GM18867 (cell line): ENCODE data around the gene MINAR1.

Experiments
- ATAC-seq: cut with Tn5 transposase; IDR thresholded peaks from one replicate; pipeline ENCODE4 v1.9.1; 2021; ENCODE audit warnings: mild to moderate bottlenecking, moderate library complexity; ENCODE audit not compliant: unreplicated experiment

Gene MINAR1

DNA sequence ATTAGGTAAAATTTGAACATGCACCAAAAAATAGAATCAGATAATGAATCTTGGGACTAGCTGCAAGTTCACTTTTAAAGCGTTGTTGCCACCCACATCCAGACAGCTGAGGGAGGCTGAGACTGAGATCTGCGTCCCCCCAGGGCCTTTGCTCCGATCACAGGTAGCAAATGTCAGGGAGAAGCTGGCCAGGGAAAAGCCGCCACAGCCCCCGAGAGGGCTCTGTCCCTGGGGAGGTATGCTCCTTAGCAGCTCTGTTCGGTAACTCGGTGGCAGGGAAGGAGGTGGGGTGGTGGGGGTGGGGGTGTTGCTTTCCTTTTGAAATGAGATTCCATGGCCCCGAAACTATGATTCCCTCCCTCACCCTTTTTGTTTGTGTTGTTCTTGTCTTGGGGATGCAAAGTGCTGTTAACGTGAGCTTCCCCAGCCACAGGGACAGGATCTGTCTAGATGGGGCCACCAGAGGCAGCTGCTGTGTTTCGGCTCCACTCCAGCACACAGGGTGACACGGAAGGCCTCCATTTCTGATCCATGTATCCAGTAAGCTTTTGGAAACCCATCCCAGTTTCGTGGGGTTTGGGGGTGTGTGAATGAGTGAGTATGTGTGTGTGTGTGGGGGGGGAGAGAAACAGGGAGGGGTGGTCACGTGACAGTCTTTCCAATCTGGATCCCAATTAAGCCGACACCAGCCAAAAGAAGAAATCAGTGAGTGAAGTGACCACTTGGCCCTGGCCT lies 1.1 kb upstream of the MINAR1 start:
- no peak for ATAC-seq

- no peak for ATAC-seq
Observed at GRCh38 chr15:79432345-79433275, 474 bp downstream of the MINAR1 start.

DNA sequence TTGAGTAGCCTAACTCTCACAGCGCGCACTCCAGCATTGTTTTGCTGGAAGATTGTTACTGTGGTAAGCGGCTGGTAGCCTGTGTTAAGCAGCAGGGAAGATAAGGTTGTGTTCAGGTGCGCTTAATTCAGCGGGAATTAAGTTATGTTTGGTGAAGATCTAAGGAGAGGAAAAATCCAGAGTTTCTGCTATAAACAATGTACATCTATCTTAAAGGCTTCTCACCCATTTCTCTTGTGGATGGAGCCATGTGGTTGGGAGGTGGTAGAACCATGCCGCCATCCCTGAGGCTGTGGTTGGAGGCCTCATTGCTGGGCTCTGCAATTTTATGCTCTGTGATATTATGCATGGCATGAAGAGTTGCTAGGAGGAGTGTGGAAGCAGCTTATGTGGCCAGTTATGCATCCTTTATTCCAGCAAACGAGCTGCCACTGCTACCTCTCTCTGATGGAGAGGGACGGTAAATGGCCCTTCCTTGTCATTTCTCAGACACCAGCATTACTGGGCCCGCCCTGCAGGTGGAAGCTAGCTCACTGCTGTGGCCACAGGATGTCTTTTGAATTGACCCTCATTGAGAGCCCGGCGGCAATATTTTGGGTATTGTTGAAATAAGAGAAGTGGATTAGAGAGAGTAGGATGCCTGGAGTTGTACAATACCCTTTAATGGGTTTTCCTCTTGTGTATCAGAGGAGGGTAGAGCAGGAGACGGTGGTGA lies 1.3 kb downstream of the MINAR1 start:
- no peak for ATAC-seq

DNA sequence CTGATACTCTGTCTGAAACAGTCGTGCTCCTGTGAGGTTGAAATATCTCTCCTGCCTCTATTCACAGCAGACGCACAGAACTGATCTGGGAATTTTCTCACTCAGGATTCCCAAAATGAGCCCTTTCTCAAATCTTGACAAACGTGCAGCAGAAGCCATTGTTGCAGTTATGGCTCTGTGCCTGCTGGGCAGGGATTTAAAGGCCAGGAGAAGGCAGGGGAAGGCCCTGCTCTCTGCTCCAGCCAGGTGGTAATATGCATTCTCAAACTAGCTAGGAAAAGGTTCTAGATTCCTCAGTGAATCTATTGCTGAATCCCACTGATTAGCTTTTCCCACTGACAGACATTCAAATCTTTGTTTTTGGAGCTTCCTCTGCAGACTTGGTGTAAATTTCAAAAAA lies 2.2 kb downstream of the MINAR1 start:
- no peak for ATAC-seq

- no peak for ATAC-seq
Observed at GRCh38 chr15:79436037-79436780, 4.1 kb downstream of the MINAR1 start.

- ATAC-seq = no peak
Observed at GRCh38 chr15:79437275-79438000, 5.3 kb downstream of the MINAR1 start.

DNA sequence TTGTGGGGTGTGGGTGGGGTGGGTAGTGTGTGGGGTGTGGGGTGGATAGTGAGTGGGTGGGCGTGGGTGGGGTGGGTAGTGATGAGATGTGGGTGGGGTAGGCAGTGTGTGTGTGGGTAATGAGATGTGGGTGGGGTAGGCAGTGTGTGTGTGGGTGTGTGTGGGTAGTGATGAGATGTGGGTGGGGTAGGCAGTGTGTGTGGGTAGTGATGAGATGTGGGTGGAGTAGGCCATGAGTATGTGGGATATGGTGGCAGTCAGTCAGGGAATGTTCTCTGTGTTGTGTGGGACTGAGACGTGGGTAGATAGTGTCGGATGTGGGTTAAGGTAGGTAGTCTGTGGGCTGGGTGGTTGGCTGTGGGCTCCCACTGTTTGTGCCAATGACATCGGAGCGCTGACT lies 7.1 kb downstream of the MINAR1 start:
- ATAC-seq = no peak

DNA sequence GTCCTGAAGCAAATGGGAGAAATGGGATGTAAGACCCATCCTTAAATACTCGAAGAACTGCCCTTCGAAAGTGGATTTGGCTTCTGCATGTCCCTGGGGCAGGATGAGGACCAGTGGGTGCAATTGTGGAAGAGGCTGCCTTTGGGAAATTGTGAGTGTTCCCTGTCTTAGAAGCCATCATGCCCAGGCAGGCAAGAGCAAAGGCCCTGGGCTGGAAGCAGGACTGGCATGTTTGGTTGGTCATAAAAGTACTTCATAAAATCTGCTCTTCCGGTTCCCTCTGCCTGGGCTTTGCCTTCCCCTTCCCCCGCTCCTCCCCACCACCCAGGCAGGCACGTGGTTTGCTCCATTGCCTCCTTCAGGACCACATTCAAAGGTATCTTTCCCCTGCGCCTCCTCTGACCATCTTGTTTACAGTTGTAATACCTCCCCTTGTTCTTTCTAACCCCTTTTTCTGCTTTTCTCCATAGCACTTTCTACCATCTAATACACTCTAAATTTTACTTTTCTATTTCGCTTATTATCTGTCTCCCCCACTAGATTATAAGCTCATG lies 8.3 kb downstream of the MINAR1 start:
- no peak for ATAC-seq

DNA sequence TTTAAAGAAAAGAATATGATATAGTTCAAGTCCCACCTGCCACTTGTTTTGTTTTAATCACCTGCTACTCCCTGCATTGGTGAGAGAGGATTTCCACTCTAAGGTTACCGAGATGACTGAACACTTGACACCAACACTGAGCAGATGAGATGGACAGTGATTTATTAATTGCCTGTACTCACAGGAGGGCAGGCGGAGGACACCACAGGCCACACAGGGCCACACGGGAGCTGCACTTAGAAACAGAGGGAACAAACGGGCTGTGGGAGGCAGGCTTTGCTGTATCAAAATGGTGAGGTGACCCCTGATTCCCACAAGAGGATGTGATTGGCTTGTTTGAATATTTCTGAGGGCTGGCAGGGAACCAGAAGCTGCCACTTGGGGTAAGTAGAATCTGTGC lies 10.8 kb downstream of the MINAR1 start:
- ATAC-seq = no peak

GRCh38 chr15:79447060-79447459 lies 14.9 kb downstream of the MINAR1 start:
- ATAC-seq = no peak

DNA sequence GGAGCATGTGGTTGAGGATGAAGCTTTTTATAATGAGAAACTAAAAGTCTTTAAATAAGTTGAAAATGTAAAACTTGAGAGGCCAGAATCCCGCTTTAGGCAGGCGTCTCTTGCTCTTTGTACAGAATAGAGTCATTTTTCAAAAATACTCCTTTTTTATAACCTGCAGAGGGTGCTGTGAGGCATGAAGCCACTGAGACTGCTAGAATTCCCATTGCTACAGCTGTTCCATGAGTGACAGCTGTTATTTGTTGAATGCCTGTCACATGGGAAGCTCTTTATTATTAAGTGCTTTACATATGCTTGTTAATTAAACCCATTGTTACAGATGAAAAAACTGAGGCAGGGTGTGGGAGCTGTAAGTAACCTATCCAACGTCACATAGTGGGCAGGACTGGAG lies 18.5 kb downstream of the MINAR1 start:
- no peak for ATAC-seq

- no peak for ATAC-seq
Observed at GRCh38 chr15:79451361-79451999, 19.3 kb downstream of the MINAR1 start.

DNA sequence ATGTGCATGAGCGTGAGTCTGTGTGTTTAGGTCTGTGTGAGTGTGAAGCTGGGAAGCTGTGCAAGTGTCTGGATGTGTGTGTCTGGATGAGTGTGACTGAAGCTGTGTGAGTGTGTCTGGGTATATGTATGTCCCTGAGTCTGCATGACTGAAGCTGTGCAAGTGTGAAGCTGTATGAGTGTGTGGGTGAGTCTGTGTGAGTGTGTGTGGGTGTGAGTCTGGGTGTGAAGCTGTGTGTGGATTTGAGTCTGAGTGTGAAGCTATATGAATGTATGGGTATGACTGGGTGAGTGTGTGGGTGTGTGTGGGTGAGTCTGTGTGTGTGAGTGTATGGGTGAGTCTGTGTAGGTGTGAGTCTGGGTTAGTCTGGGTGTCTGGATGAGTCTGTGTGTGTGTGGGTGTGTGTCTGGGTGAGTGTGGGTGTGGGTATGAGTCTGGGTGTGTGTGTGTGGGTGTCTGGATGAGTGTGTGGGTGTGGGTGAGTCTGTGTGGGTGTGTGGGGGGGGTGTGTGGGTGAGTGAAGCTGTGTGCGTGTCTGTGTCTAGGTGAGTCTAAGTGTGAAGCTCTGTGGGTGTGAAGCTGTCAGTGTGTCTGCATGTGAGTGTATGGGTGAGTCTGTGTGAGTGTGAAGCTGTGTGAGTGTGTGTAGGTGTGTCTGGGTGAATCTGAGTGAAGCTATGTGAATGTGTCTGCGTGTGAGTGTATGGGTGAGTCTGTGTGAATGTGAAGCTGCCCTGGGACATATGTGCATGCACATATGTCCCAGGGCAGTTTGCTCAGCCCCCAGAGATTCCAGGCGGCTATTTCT lies 20.3 kb downstream of the MINAR1 start:
- ATAC-seq = no peak

GRCh38 chr15:79453446-79453845 lies 21.3 kb downstream of the MINAR1 start:
- no peak for ATAC-seq

- ATAC-seq = no peak
Observed at GRCh38 chr15:79454063-79454462, 21.9 kb downstream of the MINAR1 start.

DNA sequence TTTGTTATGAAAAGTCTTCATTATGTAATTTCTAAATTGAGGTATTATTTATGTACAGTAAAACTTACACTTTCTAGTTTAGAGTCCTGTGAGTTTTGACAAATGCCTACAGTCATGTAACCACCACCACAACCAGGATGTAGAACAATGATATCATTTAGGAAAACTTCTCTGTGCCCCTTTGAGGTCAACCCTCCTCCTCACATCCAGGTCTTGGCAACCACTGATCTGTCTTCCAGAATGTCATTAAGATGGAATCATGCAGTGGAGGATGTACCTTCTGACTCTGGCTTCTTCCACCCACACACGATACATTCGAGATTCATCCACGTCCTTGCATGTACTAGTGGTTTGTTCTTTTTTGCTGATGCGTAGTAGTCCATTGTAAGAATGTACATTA lies 23.2 kb downstream of the MINAR1 start:
- ATAC-seq = no peak

GRCh38 chr15:79455943-79456342 lies 23.8 kb downstream of the MINAR1 start:
- no peak for ATAC-seq

- no peak for ATAC-seq
Observed at GRCh38 chr15:79458491-79458890, 26.4 kb downstream of the MINAR1 start.

DNA sequence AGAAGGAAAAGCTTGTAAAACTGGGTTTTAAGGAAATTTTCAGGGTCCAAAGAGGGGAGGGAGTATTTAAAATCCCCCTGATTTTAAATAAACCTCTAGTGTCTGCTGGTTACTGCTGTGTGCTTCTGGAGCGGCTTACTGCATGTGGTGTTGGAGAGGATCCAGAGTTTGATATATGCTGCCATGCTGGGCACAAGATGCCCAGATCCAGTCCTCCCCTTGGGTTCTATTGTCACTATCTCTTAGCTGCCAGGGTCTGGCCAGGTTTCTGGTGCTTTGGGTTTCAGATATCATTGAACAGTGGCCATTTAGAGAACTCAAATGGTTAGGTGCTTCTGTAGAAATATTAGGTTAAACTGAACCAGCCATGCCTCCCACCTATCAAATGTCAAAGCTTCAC lies 27.5 kb downstream of the MINAR1 start:
- no peak for ATAC-seq
